SK-N-SH (cell line): ENCODE results near the gene STK40. TPM values are rescaled to one million over a fixed set of nuclear protein-coding genes. Genes with fewer than 3 reads are reported as not detected.

Source experiments
- CTCF ChIA-PET: fragments of 300-600, 350-600 bp; formaldehyde crosslinking; extraction: SDS; loops from one replicate; lab custom pipeline; 2021; lab: Yijun Ruan, JAX
- POLR2A ChIA-PET: fragments of 350-600 bp; sonication (Branson Sonifier 250); formaldehyde crosslinking; extraction: SDS; loops from one replicate; lab custom pipeline; 2020; ENCODE audit warnings: antibody characterized with exemption, inconsistent platforms; lab: Yijun Ruan, JAX
- DNase-seq: peaks from one replicate; pipeline ENCODE4 v3.0.0; 2012
- H2AFZ ChIP-seq: fragments of 200-600 bp; sonication (generic); 2 replicates; pipeline ENCODE4 v1.8.1; 2016; ENCODE audit warnings: antibody characterized with exemption, mild to moderate bottlenecking, low read depth
- H3F3A ChIP-seq: fragments of 200-600 bp; sonication (generic); replicated peaks from 2 replicates; pipeline ENCODE3; 2016; ENCODE audit warnings: antibody characterized with exemption, mild to moderate bottlenecking; ENCODE audit not compliant: insufficient read depth
- H3K27ac ChIP-seq, 2 experiments: fragments of 200-500 bp in 1 of 2; fragments of 200-600 bp in 1 of 2; sonication (Bioruptor generic) in 1 of 2; sonication (generic), shearing (Covaris generic) in 1 of 2; 2 replicates each; pipeline versions ENCODE4 v1.5.1 to v1.6.1; 2014 to 2016; ENCODE audit warnings: low read depth in 2 of 2, inconsistent platforms in 1 of 2, low read length in 1 of 2, mild to moderate bottlenecking in 1 of 2, mixed read lengths in 1 of 2
- H3K27me3 ChIP-seq: fragments of 200-600 bp; sonication (generic), shearing (Covaris generic); 2 replicates; pipeline ENCODE4 v1.6.1; 2016; ENCODE audit warnings: mixed run types; ENCODE audit not compliant: insufficient read depth
- H3K36me3 ChIP-seq, 2 experiments: fragments of 200-500 bp in 1 of 2; fragments of 200-600 bp in 1 of 2; sonication (Bioruptor generic) in 1 of 2; sonication (generic) in 1 of 2; replicated peaks in 1 of 2; 2 replicates each; pipeline versions ENCODE3 to v1.5.1; 2014 to 2016; ENCODE audit warnings: low read length in 1 of 2, mild to moderate bottlenecking in 1 of 2; ENCODE audit not compliant: insufficient read depth in 2 of 2, control insufficient read depth in 1 of 2
- H3K4me1 ChIP-seq, 2 experiments: fragments of 200-500 bp in 1 of 2; fragments of 200-600 bp in 1 of 2; sonication (Bioruptor generic) in 1 of 2; sonication (generic), shearing (Covaris generic) in 1 of 2; 2 replicates each; pipeline versions ENCODE4 v1.5.1 to v1.6.1; 2014 to 2016; ENCODE audit warnings: low read depth in 1 of 2, low read length in 1 of 2, mixed run types in 1 of 2; ENCODE audit not compliant: insufficient read depth in 2 of 2, control insufficient read depth in 1 of 2
- H3K4me2 ChIP-seq: fragments of 200-600 bp; sonication (generic), shearing (Covaris generic); 2 replicates; pipeline ENCODE4 v1.6.1; 2017; ENCODE audit warnings: mixed run types
- H3K4me3 ChIP-seq, 2 experiments: fragments of 200-500 bp in 1 of 2; fragments of 200-600 bp in 1 of 2; sonication (Bioruptor generic) in 1 of 2; sonication (generic), shearing (Covaris generic) in 1 of 2; 2 replicates each; pipeline versions ENCODE4 v1.5.1 to v1.8.1; 2014 to 2016; ENCODE audit warnings: low read depth in 2 of 2, inconsistent platforms in 1 of 2, low read length in 1 of 2, mild to moderate bottlenecking in 1 of 2, mixed read lengths in 1 of 2, moderate library complexity in 1 of 2
- H3K79me2 ChIP-seq: fragments of 200-600 bp; sonication (generic); 2 replicates; pipeline ENCODE4 v1.8.1; 2017; ENCODE audit warnings: mild to moderate bottlenecking; ENCODE audit not compliant: insufficient read depth
- H3K9ac ChIP-seq: fragments of 200-600 bp; sonication (generic); 2 replicates; pipeline ENCODE4 v1.6.1; 2017; ENCODE audit warnings: mixed run types
- H3K9me2 ChIP-seq: fragments of 200-600 bp; sonication (generic); 2 replicates; pipeline ENCODE4 v1.6.1; 2017; ENCODE audit warnings: mixed run types
- H3K9me3 ChIP-seq: fragments of 200-600 bp; sonication (generic); 2 replicates; pipeline ENCODE4 v1.6.1; 2017; ENCODE audit warnings: mixed run types, mild to moderate bottlenecking, moderate library complexity
- H4K20me1 ChIP-seq: fragments of 200-600 bp; sonication (generic); 2 replicates; pipeline ENCODE4 v1.6.1; 2017; ENCODE audit warnings: mild to moderate bottlenecking, mixed run types; ENCODE audit not compliant: insufficient read depth
- CHD2 ChIP-seq: fragments of 150-350 bp; IDR thresholded peaks from 2 replicates; pipeline ENCODE4 v1.6.1; 2018; ENCODE audit warnings: low read length; ENCODE audit not compliant: partially characterized antibody
- CTCF ChIP-seq: fragments of 200-600 bp; sonication (generic); IDR thresholded peaks from 2 replicates; pipeline ENCODE4 v1.6.1; 2017; ENCODE audit warnings: antibody characterized with exemption, mild to moderate bottlenecking, moderate library complexity
- FOXM1 ChIP-seq: IDR thresholded peaks from 2 replicates; pipeline ENCODE4 v1.4.0; 2012; ENCODE audit warnings: low read depth, mild to moderate bottlenecking
- GABPA ChIP-seq: IDR thresholded peaks from 2 replicates; pipeline ENCODE4 v1.4.0; 2012; ENCODE audit warnings: low read depth, mild to moderate bottlenecking
- JUND ChIP-seq: IDR thresholded peaks from 2 replicates; pipeline ENCODE4 v1.4.0; 2012
- SIN3A ChIP-seq: IDR thresholded peaks from 2 replicates; pipeline ENCODE4 v1.6.1; 2012; ENCODE audit warnings: low read depth, mild to moderate bottlenecking, low read length, moderate library complexity, borderline replicate concordance
- SMC3 ChIP-seq: IDR thresholded peaks from 2 replicates; pipeline ENCODE4 v1.6.1; 2012; ENCODE audit warnings: low read depth, low read length, improper control_type of control experiment
- TAF1 ChIP-seq: IDR thresholded peaks from 2 replicates; pipeline ENCODE4 v1.6.1; 2012; ENCODE audit warnings: low read depth, mild to moderate bottlenecking, low read length, moderate library complexity, borderline replicate concordance
- ZBTB33 ChIP-seq: IDR thresholded peaks from 2 replicates; pipeline ENCODE4 v1.4.0; 2012; ENCODE audit warnings: low read depth, borderline replicate concordance
- WGBS: methylation state at CpG from one replicate; pipeline ENCODE4 v1.1.6; 2017; ENCODE audit warnings: low lambda C conversion rate; 5-methylcytosine and 5-hydroxymethylcytosine counted together
- polyA plus RNA-seq, 3 experiments: library from polyadenylated mRNA; depleted of rRNA; stranded (reverse); fragments of >200 nt; gene quantifications; 2 replicates each; pipeline ENCODE4 v1.2.3, GENCODE V29; 2012

The STK40 gene
- polyA plus RNA-seq, 1 of the 3 experiments (the other 2 are of a cell fraction): 43.3 TPM

DNA sequence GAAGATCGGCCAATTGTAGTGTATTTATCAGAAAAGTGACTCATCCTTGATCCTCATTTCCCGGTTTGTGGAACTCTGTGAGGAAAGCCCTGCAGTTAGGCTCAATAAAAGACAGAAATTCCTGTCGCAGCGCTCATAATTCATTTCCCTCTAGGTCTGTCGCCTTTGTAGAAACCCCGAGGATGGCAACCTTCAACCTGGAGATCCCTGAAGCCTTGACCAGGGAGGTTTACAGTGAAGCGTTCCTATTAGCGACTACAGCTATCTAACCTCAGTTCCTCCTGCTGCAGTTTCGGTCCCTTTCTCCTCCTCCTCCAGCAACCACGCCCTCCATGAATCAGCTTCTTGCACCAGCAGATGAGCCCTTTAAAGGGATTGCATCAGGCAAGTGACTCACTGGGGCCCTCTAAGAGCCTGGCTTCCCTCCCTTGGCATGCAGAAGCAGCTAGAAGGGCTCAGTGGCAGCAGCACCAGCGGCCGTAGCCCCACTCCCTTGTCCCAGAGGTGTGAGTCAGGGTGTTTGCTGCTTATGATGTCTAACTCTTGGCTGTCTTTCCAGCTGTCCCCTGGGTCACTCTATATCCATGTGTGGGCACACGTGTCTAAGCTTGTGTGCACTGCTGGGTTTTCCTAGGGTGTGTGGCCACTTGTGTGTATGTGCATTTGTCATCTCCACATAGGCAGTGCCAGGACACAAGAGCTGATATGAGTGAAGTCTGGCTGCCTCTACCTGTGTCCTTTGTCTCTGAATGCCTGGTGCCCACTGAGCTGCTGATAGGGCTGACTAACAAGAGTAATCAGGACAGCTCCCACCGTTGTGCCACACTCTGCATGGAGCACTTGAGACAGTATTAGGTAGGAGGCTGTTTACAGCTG lies 779 bp upstream of the STK40 start (continued):
- TF ChIP-seq FOXM1 (peak; percentile 54; the same call in 1 of the 2 replicates), CTCF (peak; percentile 18; the same call in 1 of the 2 replicates), SIN3A (peak; percentile 95), GABPA (no peak), TAF1 (peak; percentile 75), JUND (peak; percentile 95), SMC3 (no peak), ZBTB33 (no peak; the same call in 1 of the 2 replicates)
- TF ChIP-seq, all 33 proteins: peak for 15

GRCh38 chr1:36384542-36385409 lies 948 bp downstream of the STK40 start:
- Histone ChIP-seq H3F3A (peaks cover 26% of the 10 kb centered on the region), H4K20me1 (peaks cover 53% of the 10 kb centered on the region), H3K27ac (peak overlapping the region; percentile 40 to 99), H3K4me1 (peaks cover 32 to 37% of the 10 kb centered on the region in 2 experiments), H3K79me2 (peaks cover 58% of the 10 kb centered on the region), H3K36me3 (no peaks in the 10 kb centered on the region), H3K9me3 (no peaks in the 10 kb centered on the region), H3K9ac (peak overlapping the region; percentile 83), H3K9me2 (no peaks in the 10 kb centered on the region), H2AFZ (no peak overlapping the region), H3K4me2 (peak overlapping the region; percentile 93), H3K27me3 (no peaks in the 10 kb centered on the region), H3K4me3 (peak overlapping the region; percentile 79 to 83)
- TF ChIP-seq CHD2 (no peak), GABPA (no peak)
- 9% methylated on average over 12 of the region's 25 CpGs for WGBS
- ChIA-PET POLR2A (interaction anchor here (0.6 to 1.0 kb wide), 3 partner anchors 12 to 63 kb away, joined by 3 read pairs; no protein-coding TSS in a partner anchor), CTCF (interaction anchor here (1.0 to 10.1 kb wide), 5 partner anchors 17 to 36 kb away, joined by 3 to 78 read pairs (median 4); no protein-coding TSS in a partner anchor)
- peak; percentile 41 for DNase-seq
